Measurements from ENCODE around the gene CNTNAP2.

DNA sequence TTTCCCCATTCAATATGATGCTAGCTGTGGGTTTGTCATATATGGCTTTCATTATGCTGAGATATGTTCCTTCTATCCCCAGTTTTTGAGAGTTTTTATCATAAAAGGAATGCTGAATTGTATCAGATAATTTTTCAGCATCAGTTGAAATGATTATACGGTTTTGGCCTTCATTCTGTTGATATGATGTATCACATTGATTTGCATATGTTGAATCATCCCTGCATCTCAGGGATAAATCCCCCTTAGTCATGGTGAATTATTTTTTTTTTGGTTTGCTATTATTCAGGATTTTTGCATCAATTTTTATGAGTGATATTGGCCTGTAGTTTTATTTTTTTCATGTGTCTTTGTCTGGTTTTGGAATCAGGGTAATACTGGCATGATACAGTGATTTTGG lies 1321.6 kb downstream of the CNTNAP2 start:
- TF ChIP-seq ZBTB7A (tag by site-specific recombination; IDR thresholded peaks at IDR 0.05; ENCODE audit: low read depth) (no peak), TCF7L2 (IDR thresholded peaks at IDR 0.05; ENCODE audit: borderline replicate concordance, low read depth, low read length) (no peak), RBAK (tag by site-specific recombination; IDR thresholded peaks at IDR 0.05) (no peak)
- TF ChIP-seq, protein P1, sequence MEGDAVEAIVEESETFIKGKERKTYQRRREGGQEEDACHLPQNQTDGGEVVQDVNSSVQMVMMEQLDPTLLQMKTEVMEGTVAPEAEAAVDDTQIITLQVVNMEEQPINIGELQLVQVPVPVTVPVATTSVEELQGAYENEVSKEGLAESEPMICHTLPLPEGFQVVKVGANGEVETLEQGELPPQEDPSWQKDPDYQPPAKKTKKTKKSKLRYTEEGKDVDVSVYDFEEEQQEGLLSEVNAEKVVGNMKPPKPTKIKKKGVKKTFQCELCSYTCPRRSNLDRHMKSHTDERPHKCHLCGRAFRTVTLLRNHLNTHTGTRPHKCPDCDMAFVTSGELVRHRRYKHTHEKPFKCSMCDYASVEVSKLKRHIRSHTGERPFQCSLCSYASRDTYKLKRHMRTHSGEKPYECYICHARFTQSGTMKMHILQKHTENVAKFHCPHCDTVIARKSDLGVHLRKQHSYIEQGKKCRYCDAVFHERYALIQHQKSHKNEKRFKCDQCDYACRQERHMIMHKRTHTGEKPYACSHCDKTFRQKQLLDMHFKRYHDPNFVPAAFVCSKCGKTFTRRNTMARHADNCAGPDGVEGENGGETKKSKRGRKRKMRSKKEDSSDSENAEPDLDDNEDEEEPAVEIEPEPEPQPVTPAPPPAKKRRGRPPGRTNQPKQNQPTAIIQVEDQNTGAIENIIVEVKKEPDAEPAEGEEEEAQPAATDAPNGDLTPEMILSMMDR (tag by site-specific recombination; IDR thresholded peaks at IDR 0.05) = no peak
- TF ChIP-seq, protein P2, sequence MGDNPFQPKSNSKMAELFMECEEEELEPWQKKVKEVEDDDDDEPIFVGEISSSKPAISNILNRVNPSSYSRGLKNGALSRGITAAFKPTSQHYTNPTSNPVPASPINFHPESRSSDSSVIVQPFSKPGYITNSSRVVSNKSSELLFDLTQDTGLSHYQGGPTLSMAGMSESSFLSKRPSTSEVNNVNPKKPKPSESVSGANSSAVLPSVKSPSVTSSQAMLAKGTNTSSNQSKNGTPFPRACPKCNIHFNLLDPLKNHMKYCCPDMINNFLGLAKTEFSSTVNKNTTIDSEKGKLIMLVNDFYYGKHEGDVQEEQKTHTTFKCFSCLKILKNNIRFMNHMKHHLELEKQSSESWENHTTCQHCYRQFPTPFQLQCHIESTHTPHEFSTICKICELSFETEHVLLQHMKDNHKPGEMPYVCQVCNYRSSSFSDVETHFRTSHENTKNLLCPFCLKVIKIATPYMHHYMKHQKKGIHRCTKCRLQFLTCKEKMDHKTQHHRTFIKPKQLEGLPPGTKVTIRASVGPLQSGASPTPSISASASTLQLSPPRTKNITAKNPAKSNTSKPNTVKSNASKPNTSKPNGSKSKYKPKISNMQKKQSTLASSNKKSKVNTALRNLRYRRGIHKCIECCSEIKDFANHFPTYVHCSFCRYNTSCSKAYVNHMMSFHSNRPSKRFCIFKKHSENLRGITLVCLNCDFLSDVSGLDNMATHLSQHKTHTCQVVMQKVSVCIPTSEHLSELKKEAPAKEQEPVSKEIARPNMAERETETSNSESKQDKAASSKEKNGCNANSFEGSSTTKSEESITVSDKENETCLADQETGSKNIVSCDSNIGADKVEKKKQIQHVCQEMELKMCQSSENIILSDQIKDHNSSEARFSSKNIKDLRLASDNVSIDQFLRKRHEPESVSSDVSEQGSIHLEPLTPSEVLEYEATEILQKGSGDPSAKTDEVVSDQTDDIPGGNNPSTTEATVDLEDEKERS (tag by site-specific recombination; IDR thresholded peaks at IDR 0.05) = no peak
